Adrenal gland (tissue), 12 donors: ENCODE data around the gene MSANTD1. TPM values are rescaled to one million over a fixed set of nuclear protein-coding genes. Genes with fewer than 3 reads are reported as not detected.

Experiments
- DNase-seq, 7 donors: peaks; one replicate each; pipeline ENCODE4 v3.0.0-alpha.2; 2019 to 2020
- H3K27ac ChIP-seq, 5 donors: fragments of 200-600 bp; sonication (generic) in 4 of 5; 1 replicate in 3 of 5; 2 replicates in 2 of 5; pipeline versions ENCODE4 v1.5.1 to v1.8.0; 2016 to 2020; ENCODE audit warnings: mild to moderate bottlenecking in 1 of 5
- H3K27me3 ChIP-seq: fragments of 200-600 bp; 2 replicates; pipeline ENCODE4 v1.8.0; 2021
- H3K36me3 ChIP-seq, 2 donors: fragments of 200-600 bp; replicated peaks in 1 of 2; 1 replicate in 1 of 2; 2 replicates in 1 of 2; pipeline versions ENCODE4 v1.5.1 to v1.8.0; 2018 to 2022
- H3K4me1 ChIP-seq, 2 donors: fragments of 200-600 bp; replicated peaks in 1 of 2; 1 replicate in 1 of 2; 2 replicates in 1 of 2; pipeline versions ENCODE4 v1.5.1 to v1.8.0; 2018 to 2021
- H3K4me3 ChIP-seq, 4 donors: fragments of 200-600 bp; sonication (generic) in 3 of 4; one replicate each; pipeline ENCODE4 v1.5.1; 2016 to 2018
- H3K9me3 ChIP-seq, 3 donors: fragments of 200-600 bp; sonication (generic) in 1 of 3; replicated peaks in 1 of 3; 1 replicate in 2 of 3; 2 replicates in 1 of 3; pipeline versions ENCODE4 v1.5.1 to v1.8.0; 2016 to 2021
- POLR2A ChIP-seq, 2 donors: fragments of 450-650 bp; IDR thresholded peaks; one replicate each; pipeline ENCODE4 v1.6.1; 2017; ENCODE audit warnings: antibody characterized with exemption in 2 of 2, mild to moderate bottlenecking in 2 of 2, moderate library complexity in 1 of 2
- WGBS, 4 donors: extraction: QIAGEN DNeasy Blood & Tissue Kit in 2 of 4; methylation state at CpG; one replicate each; pipeline versions ENCODE4 v1.1.5 to v1.1.7; 2013 to 2017; 5-methylcytosine and 5-hydroxymethylcytosine counted together
- intact Hi-C, 2 donors: fragments of 100-400 bp; cut with DNase I; formaldehyde crosslinking; loops; one replicate each; pipeline versions ENCODE4 v1.14.1 to v1.15.0; 2022 to 2023
- polyA plus RNA-seq, 3 donors: library from polyadenylated mRNA; stranded (reverse); fragments of 200-250 nt in 2 of 3; fragments of 350-450 nt in 1 of 3; fragmentation: Illumina TruSeq in 1 of 3; extraction: RNeasy Lipid Tissue Mini Kit (QIAGEN cat#74804) in 1 of 3; gene quantifications; one replicate each; pipeline ENCODE4 v1.2.3, GENCODE V29; 2013 to 2014
- total RNA-seq, 9 donors: library from RNA; depleted of rRNA in 4 of 9; stranded (reverse); fragments of >200 nt in 4 of 9; fragments of 120-200 nt in 1 of 9; fragmentation: NEBNext Ultra II Directional in 1 of 9; extraction: Animal tissue kit (Norgen Biotek cat#: 25700) in 1 of 9; gene quantifications; one replicate each; pipeline versions ENCODE4 v1.1.0 to v1.2.4, GENCODE V29; 2013 to 2023
- TF ChIP-seq, protein P1 (sequence below), 6 experiments: fragments of 450-650 bp in 4 of 6; fragments of 200-600 bp in 2 of 6; sonication (generic) in 1 of 6; IDR thresholded peaks; 1 replicate in 5 of 6; 2 replicates in 1 of 6; pipeline versions ENCODE4 v1.5.1 to v1.8.0; 2016 to 2021; ENCODE audit warnings: antibody characterized with exemption in 6 of 6, mild to moderate bottlenecking in 2 of 6, moderate library complexity in 1 of 6
- donor health status: healthy with polysubstance abuse.
- donor health status: Bipolar disorder and iron deficiency.
- donor health status: DM: yes; HTN: yes; CAD: no.
- donor health status: DM: no; HTN: no; CAD: no.
- donor health status: DM: no; HTN: no; CAD: no.
- donor health status: DM: yes; HTN: yes; CAD: no.

The MSANTD1 gene
- total and polyA plus RNA-seq, 12 donors: 0.05 to 3.0 (median 0.40) TPM; not detected in 1

DNA sequence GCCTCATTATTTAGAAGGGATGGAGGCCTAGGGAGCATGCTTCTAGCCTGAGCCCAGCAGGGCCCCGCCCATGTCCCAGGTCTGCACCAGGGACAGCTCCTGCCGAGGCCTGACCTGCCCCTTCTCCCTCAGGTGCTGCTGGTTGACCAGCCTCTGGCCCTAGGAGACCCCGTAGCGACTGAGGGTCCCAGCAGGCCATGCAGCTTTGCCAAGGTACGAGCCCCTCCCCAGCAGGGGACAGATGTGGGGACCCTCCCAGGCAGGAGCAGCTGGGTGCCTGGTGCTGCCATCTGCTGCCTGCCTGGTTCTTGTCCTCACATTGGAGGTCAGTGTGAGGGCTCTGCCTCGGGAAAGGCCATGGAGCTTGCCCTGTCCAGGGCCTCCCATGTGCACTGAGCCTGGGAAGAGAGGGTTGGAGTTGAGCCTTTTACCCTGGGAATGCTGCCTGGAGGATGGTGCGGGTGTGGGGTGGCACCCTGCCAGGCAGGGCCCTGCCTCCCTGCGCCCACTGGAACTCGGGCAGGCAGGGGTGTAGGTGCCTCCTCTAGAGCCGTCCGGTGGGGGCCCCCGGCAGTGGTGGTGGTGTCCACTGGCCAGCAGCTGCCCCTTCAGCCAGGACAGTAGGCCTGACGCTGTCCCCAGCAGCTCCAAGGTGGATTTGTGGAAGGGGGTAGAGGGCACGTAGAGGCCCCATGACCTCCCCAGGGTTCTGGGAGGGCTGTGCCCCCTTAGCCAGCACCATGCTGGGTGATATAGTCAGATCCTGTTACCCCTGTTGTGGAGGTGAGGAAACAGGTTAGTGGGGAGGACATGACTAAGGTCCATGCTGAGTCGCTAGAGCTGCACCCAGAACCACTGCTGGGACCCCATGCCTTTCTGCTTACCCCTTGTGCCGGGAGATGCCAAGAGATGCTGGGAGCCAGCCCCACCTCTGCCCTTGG, 2.2 kb upstream of the MSANTD1 start:
- Histone ChIP-seq H3K4me3 (no peak overlapping the region), H3K36me3 (peaks cover 0 to 3% of the 10 kb centered on the region in 2 donors), H3K4me1 (no peaks in the 10 kb centered on the region), H3K27me3 (no peaks in the 10 kb centered on the region), H3K27ac (no peak overlapping the region), H3K9me3 (no peaks in the 10 kb centered on the region)
- DNase-seq: no peak
- WGBS, 4 donors: 80 to 95% (median 85%) methylated on average over 4 to 16 of the region's 16 CpGs
- intact Hi-C loops: no loop called here
- TF ChIP-seq POLR2A (IDR thresholded peaks at IDR 0.05): no peak
- TF ChIP-seq, protein P1, sequence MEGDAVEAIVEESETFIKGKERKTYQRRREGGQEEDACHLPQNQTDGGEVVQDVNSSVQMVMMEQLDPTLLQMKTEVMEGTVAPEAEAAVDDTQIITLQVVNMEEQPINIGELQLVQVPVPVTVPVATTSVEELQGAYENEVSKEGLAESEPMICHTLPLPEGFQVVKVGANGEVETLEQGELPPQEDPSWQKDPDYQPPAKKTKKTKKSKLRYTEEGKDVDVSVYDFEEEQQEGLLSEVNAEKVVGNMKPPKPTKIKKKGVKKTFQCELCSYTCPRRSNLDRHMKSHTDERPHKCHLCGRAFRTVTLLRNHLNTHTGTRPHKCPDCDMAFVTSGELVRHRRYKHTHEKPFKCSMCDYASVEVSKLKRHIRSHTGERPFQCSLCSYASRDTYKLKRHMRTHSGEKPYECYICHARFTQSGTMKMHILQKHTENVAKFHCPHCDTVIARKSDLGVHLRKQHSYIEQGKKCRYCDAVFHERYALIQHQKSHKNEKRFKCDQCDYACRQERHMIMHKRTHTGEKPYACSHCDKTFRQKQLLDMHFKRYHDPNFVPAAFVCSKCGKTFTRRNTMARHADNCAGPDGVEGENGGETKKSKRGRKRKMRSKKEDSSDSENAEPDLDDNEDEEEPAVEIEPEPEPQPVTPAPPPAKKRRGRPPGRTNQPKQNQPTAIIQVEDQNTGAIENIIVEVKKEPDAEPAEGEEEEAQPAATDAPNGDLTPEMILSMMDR (IDR thresholded peaks at IDR 0.05): peak in 1 of 6 experiments; percentile 13

GRCh38 chr4:3247399-3248177, 1.4 kb upstream of the MSANTD1 start:
- WGBS, 4 donors: 83 to 91% (median 87%) methylated on average over 7 to 21 of the region's 21 CpGs
- intact Hi-C loops: no loop called here
- TF ChIP-seq, protein P1 (IDR thresholded peaks at IDR 0.05): no peak
- no peak for TF ChIP-seq POLR2A (IDR thresholded peaks at IDR 0.05)
- no peak overlapping the region for H3K27ac ChIP-seq
- no peak overlapping the region for H3K4me3 ChIP-seq
- H3K36me3 ChIP-seq: peaks cover 0 to 3% of the 10 kb centered on the region in 2 donors
- no peaks in the 10 kb centered on the region for H3K4me1 ChIP-seq
- no peak for DNase-seq
- H3K9me3 ChIP-seq: no peaks in the 10 kb centered on the region
- H3K27me3 ChIP-seq: no peaks in the 10 kb centered on the region

DNA sequence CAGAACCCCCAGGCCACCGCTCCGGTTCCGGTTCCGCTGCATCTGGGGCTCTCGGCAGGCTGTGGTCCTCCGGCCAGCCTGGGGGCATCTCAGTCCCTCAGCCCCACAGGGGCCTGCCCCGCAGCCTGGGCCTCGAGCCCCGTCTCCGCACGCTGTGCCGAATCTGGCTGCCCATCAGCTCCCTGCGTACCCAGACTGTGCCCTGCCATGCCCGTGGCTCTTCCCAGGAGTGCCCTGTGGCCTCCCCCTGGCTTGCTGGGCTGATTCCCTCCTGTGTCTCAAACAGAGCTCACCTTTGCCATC, 830 bp upstream of the MSANTD1 start:
- no peaks in the 10 kb centered on the region for H3K9me3 ChIP-seq
- DNase-seq: no peak
- no peaks in the 10 kb centered on the region for H3K4me1 ChIP-seq
- no peaks in the 10 kb centered on the region for H3K27me3 ChIP-seq
- WGBS, 4 donors: 90 to 93% methylated on average over 14 of the region's 14 CpGs; no CpG with 5 or more reads in 2 of the 4 donors
- no peak for TF ChIP-seq POLR2A (IDR thresholded peaks at IDR 0.05)
- TF ChIP-seq, protein P1 (IDR thresholded peaks at IDR 0.05): no peak
- no peak overlapping the region for H3K27ac ChIP-seq
- H3K4me3 ChIP-seq: no peak overlapping the region
- peaks cover 0 to 3% of the 10 kb centered on the region in 2 donors for H3K36me3 ChIP-seq
- intact Hi-C loops: no loop called here

DNA sequence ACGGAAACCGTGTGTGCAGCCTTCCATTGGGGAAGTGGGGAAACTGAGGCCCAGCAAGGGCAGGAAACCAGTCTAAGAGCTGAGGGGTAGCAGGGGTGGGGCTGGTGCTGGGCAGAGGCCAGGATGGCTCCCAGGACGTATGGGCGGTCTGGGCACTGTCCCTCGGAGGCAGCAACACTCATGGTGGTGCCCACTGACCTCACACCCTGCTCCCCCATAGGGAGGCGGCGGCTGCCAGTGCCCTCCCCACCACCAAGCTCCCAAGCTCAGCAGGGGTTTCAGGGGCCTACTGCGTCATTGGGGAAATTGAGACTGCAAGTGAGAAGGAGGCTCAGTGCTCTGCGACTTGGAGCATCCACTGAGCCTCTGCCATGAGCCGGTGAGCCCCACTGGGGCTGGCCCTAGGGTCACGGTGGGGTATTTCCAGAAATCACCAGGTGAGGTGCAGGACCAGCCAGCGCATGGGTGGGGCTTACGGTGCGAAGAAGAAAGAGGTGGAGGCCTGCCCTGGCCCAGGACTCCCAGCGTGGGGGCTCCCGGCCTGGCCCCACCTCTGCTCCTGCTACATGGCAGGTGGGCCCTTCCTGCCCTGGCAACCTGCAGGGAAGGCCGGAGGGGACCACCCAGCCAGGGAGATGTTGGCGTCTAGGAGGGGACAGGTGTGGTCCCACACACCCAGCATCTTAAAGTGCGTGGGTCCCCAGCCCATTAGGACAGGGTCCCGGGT, 915 bp downstream of the MSANTD1 start:
- no peaks in the 10 kb centered on the region for H3K36me3 ChIP-seq
- no peak for DNase-seq
- TF ChIP-seq POLR2A (IDR thresholded peaks at IDR 0.05): no peak
- TF ChIP-seq, protein P1 (IDR thresholded peaks at IDR 0.05): no peak
- H3K9me3 ChIP-seq: no peaks in the 10 kb centered on the region
- no peaks in the 10 kb centered on the region for H3K4me1 ChIP-seq
- H3K27ac ChIP-seq: no peak overlapping the region
- H3K4me3 ChIP-seq: no peak overlapping the region
- H3K27me3 ChIP-seq: no peaks in the 10 kb centered on the region
- WGBS, 4 donors: 87 to 96% (median 91%) methylated on average over 7 to 20 of the region's 20 CpGs
- intact Hi-C loops: no loop called here
